Right lobe of liver (tissue), 4 donors: ENCODE data around the gene COL4A6.

Experiments
- CTCF ChIP-seq, 4 donors: fragments of 200-600 bp in 3 of 4; fragments of 450-650 bp in 1 of 4; IDR thresholded peaks; one replicate each; pipeline versions ENCODE4 v1.5.1 to v1.8.0; 2016 to 2022; ENCODE audit warnings: antibody characterized with exemption in 4 of 4, mild to moderate bottlenecking in 2 of 4
- POLR2A ChIP-seq: fragments of 450-650 bp; IDR thresholded peaks from one replicate; pipeline ENCODE4 v1.6.1; 2017; ENCODE audit warnings: antibody characterized with exemption, mild to moderate bottlenecking
- donor health status: DM: no; HTN: no; CAD: no.
- donor health status: DM: no; HTN: no; CAD: no.
- donor health status: DM: no; HTN: yes; CAD: no.

- TF ChIP-seq CTCF (IDR thresholded peaks at IDR 0.05) (no peak), POLR2A (no peak)
Measured at GRCh38 chrX:108257556-108257955, 180.7 kb downstream of the COL4A6 start.
